Parathyroid adenoma (tissue), 2 donors: ENCODE results near the gene CLDND2.
A peak's percentile ranks its signal among the peaks of the same experiment; 100 is the strongest.

Experiments used
- H2AFZ ChIP-seq: fragments of 300-600 bp; sonication (generic); one replicate; pipeline ENCODE4 v1.7.0; 2017; ENCODE audit warnings: antibody characterized with exemption, mild to moderate bottlenecking
- H3K27ac ChIP-seq: fragments of 300-600 bp; sonication (generic); one replicate; pipeline ENCODE4 v1.7.0; 2017
- H3K27me3 ChIP-seq: fragments of 300-600 bp; sonication (generic); one replicate; pipeline ENCODE4 v1.7.0; 2017; ENCODE audit warnings: low read length; ENCODE audit not compliant: control insufficient read depth, insufficient read depth
- H3K36me3 ChIP-seq: fragments of 300-600 bp; sonication (generic); one replicate; pipeline ENCODE4 v1.7.0; 2017; ENCODE audit warnings: low read length; ENCODE audit not compliant: control insufficient read depth, insufficient read depth
- H3K4me1 ChIP-seq: fragments of 300-600 bp; sonication (generic); one replicate; pipeline ENCODE4 v1.7.0; 2017; ENCODE audit warnings: control low read depth
- H3K4me2 ChIP-seq: fragments of 300-600 bp; sonication (generic); one replicate; pipeline ENCODE4 v1.7.0; 2017; ENCODE audit warnings: low read length
- H3K4me3 ChIP-seq: fragments of 300-600 bp; sonication (generic); one replicate; pipeline ENCODE4 v1.7.0; 2017; ENCODE audit warnings: low read depth, low read length
- H3K79me2 ChIP-seq: fragments of 300-600 bp; sonication (generic); one replicate; pipeline ENCODE4 v1.7.0; 2017; ENCODE audit warnings: control low read depth
- H3K9ac ChIP-seq: fragments of 300-600 bp; sonication (generic); one replicate; pipeline ENCODE4 v1.7.0; 2017; ENCODE audit warnings: mild to moderate bottlenecking
- H3K9me3 ChIP-seq: fragments of 300-600 bp; sonication (generic); one replicate; pipeline ENCODE4 v1.7.0; 2017; ENCODE audit warnings: low read length; ENCODE audit not compliant: control insufficient read depth
- CTCF ChIP-seq: fragments of 300-600 bp; sonication (generic); IDR thresholded peaks from one replicate; pipeline ENCODE4 v1.7.0; 2017; ENCODE audit warnings: antibody characterized with exemption, mild to moderate bottlenecking
- donor health status: primary hyperparathyroidism.

CLDND2 gene

GRCh38 chr19:51339687-51340656 lies 28.8 kb downstream of the CLDND2 start:
- H3K9me3 ChIP-seq, result no peaks in the 10 kb centered on the region
- H3K4me1 ChIP-seq, result peaks cover 12% of the 10 kb centered on the region
- H2AFZ ChIP-seq, result peak overlapping the region; percentile 81
- no peaks in the 10 kb centered on the region for H3K36me3 ChIP-seq
- H3K4me2 ChIP-seq, result peak overlapping the region; percentile 77
- peak; percentile 17 for TF ChIP-seq CTCF
- no peak overlapping the region for H3K9ac ChIP-seq
- peak overlapping the region; percentile 56 for H3K27ac ChIP-seq
- peak overlapping the region; percentile 72 for H3K4me3 ChIP-seq
- H3K79me2 ChIP-seq, result no peaks in the 10 kb centered on the region
- no peaks in the 10 kb centered on the region for H3K27me3 ChIP-seq

- Histone ChIP-seq H3K36me3 (no peaks in the 10 kb centered on the region), H3K9me3 (no peaks in the 10 kb centered on the region), H3K79me2 (no peaks in the 10 kb centered on the region), H3K27me3 (no peaks in the 10 kb centered on the region), H3K27ac (peak overlapping the region; percentile 56), H3K4me1 (peaks cover 12% of the 10 kb centered on the region), H3K4me2 (peak overlapping the region; percentile 77), H3K4me3 (peak overlapping the region; percentile 72), H3K9ac (no peak overlapping the region), H2AFZ (peak overlapping the region; percentile 77)
- no peak for TF ChIP-seq CTCF
Measured at GRCh38 chr19:51339313-51339686, 29.5 kb downstream of the CLDND2 start.

GRCh38 chr19:51338563-51339312 lies 30.1 kb downstream of the CLDND2 start:
- H3K4me1 ChIP-seq, result peaks cover 12% of the 10 kb centered on the region
- no peaks in the 10 kb centered on the region for H3K9me3 ChIP-seq
- peak overlapping the region; percentile 56 for H3K27ac ChIP-seq
- H3K27me3 ChIP-seq, result no peaks in the 10 kb centered on the region
- H2AFZ ChIP-seq, result peak overlapping the region; percentile 77
- no peak overlapping the region for H3K9ac ChIP-seq
- H3K79me2 ChIP-seq, result no peaks in the 10 kb centered on the region
- peak; percentile 96 for TF ChIP-seq CTCF
- peak overlapping the region; percentile 72 for H3K4me3 ChIP-seq
- H3K36me3 ChIP-seq, result no peaks in the 10 kb centered on the region
- peak overlapping the region; percentile 77 for H3K4me2 ChIP-seq

- H3K4me1 ChIP-seq, result peaks cover 12% of the 10 kb centered on the region
- H3K27ac ChIP-seq, result no peak overlapping the region
- H3K27me3 ChIP-seq, result no peaks in the 10 kb centered on the region
- H3K79me2 ChIP-seq, result no peaks in the 10 kb centered on the region
- no peak overlapping the region for H3K4me3 ChIP-seq
- no peaks in the 10 kb centered on the region for H3K36me3 ChIP-seq
- H3K4me2 ChIP-seq, result no peak overlapping the region
- TF ChIP-seq CTCF, result no peak
- no peaks in the 10 kb centered on the region for H3K9me3 ChIP-seq
- H2AFZ ChIP-seq, result peak overlapping the region; percentile 77
- H3K9ac ChIP-seq, result no peak overlapping the region
Measured at GRCh38 chr19:51337861-51338562, 30.8 kb downstream of the CLDND2 start.
